Osteocyte (in vitro differentiated cells): ENCODE measurements around the gene BCAS4. TPM values are rescaled to one million over a fixed set of nuclear protein-coding genes. Genes with fewer than 3 reads are reported as not detected.

ENCODE experiments used
- DNase-seq: peaks from one replicate; pipeline ENCODE4 v3.0.0; 2021; ENCODE audit warnings: mixed read lengths; ENCODE audit not compliant: unreplicated experiment; ENCODE audit errors: extremely low spot score
- H3K27ac Mint-ChIP-seq: one replicate; pipeline ENCODE4 v1.8.0; 2021; ENCODE audit warnings: mild to moderate bottlenecking, mixed read lengths; ENCODE audit not compliant: unreplicated experiment
- H3K27me3 Mint-ChIP-seq: one replicate; pipeline ENCODE4 v1.8.0; 2021; ENCODE audit warnings: mixed read lengths; ENCODE audit not compliant: unreplicated experiment
- H3K36me3 Mint-ChIP-seq: one replicate; pipeline ENCODE4 v1.8.0; 2021; ENCODE audit warnings: mixed read lengths; ENCODE audit not compliant: unreplicated experiment
- H3K4me1 Mint-ChIP-seq: one replicate; pipeline ENCODE4 v1.8.0; 2021; ENCODE audit warnings: mixed read lengths; ENCODE audit not compliant: unreplicated experiment
- H3K4me3 Mint-ChIP-seq: one replicate; pipeline ENCODE4 v1.8.0; 2021; ENCODE audit warnings: mild to moderate bottlenecking, moderate library complexity, mixed read lengths; ENCODE audit not compliant: unreplicated experiment
- H3K9me3 Mint-ChIP-seq: one replicate; pipeline ENCODE4 v1.8.0; 2021; ENCODE audit warnings: mixed read lengths; ENCODE audit not compliant: unreplicated experiment
- CTCF ChIP-seq: fragments of 200-600 bp; sonication (generic); IDR thresholded peaks from 2 replicates; pipeline ENCODE4 v1.5.0; 2021; ENCODE audit warnings: antibody characterized with exemption, mild to moderate bottlenecking, moderate library complexity
- total RNA-seq: library from RNA; stranded (reverse); gene quantifications from 2 replicates; pipeline ENCODE4 v1.2.1, GENCODE V29; 2021

BCAS4 gene
- total RNA-seq, 1 donor from 2014 or later, result 4.2 TPM

- H3K4me3 Mint-ChIP-seq, result no peak overlapping the region
- H3K27me3 Mint-ChIP-seq, result peaks cover 14% of the 10 kb centered on the region
- no peaks in the 10 kb centered on the region for H3K36me3 Mint-ChIP-seq
- no peak for TF ChIP-seq CTCF
- H3K4me1 Mint-ChIP-seq, result peaks cover 3% of the 10 kb centered on the region
- no peak overlapping the region for H3K27ac Mint-ChIP-seq
- DNase-seq, result no peak
- H3K9me3 Mint-ChIP-seq, result no peaks in the 10 kb centered on the region
Measured at GRCh38 chr20:50783903-50784302, 11.0 kb upstream of the BCAS4 start.

GRCh38 chr20:50784464-50784863, 10.4 kb upstream of the BCAS4 start:
- Mint-ChIP-seq H3K36me3 (no peaks in the 10 kb centered on the region), H3K4me1 (peaks cover under 1% of the 10 kb centered on the region), H3K9me3 (no peaks in the 10 kb centered on the region), H3K4me3 (no peak overlapping the region), H3K27ac (no peak overlapping the region), H3K27me3 (peaks cover 9% of the 10 kb centered on the region)
- no peak for DNase-seq
- no peak for TF ChIP-seq CTCF

GRCh38 chr20:50786703-50787102, 8.2 kb upstream of the BCAS4 start:
- TF ChIP-seq CTCF, result no peak
- Mint-ChIP-seq H3K27me3 (peaks cover 1% of the 10 kb centered on the region), H3K27ac (no peak overlapping the region), H3K36me3 (no peaks in the 10 kb centered on the region), H3K9me3 (no peaks in the 10 kb centered on the region), H3K4me1 (peaks cover 12% of the 10 kb centered on the region), H3K4me3 (no peak overlapping the region)
- no peak for DNase-seq

- Mint-ChIP-seq H3K27me3 (no peaks in the 10 kb centered on the region), H3K36me3 (no peaks in the 10 kb centered on the region), H3K4me3 (no peak overlapping the region), H3K9me3 (no peaks in the 10 kb centered on the region), H3K4me1 (peaks cover 12% of the 10 kb centered on the region), H3K27ac (no peak overlapping the region)
- no peak for TF ChIP-seq CTCF
- DNase-seq, result no peak
Measured at GRCh38 chr20:50787181-50787580, 7.7 kb upstream of the BCAS4 start.

GRCh38 chr20:50788045-50788991, 6.5 kb upstream of the BCAS4 start:
- no peak for DNase-seq
- peak; percentile 33 for TF ChIP-seq CTCF

More at GRCh38 chr20:50788045-50788991, 6.5 kb upstream of the BCAS4 start:
- H3K4me1 Mint-ChIP-seq, result peaks cover 12% of the 10 kb centered on the region
- no peaks in the 10 kb centered on the region for H3K27me3 Mint-ChIP-seq
- no peaks in the 10 kb centered on the region for H3K9me3 Mint-ChIP-seq
- no peak overlapping the region for H3K27ac Mint-ChIP-seq
- no peak overlapping the region for H3K4me3 Mint-ChIP-seq
- H3K36me3 Mint-ChIP-seq, result no peaks in the 10 kb centered on the region
